ENCODE data around the gene LDLRAD3. TPM values are rescaled to one million over a fixed set of nuclear protein-coding genes. Genes with fewer than 3 reads are reported as not detected.

Gene LDLRAD3
- total RNA-seq, 2 experiments from 2014 or later: not detected

DNA sequence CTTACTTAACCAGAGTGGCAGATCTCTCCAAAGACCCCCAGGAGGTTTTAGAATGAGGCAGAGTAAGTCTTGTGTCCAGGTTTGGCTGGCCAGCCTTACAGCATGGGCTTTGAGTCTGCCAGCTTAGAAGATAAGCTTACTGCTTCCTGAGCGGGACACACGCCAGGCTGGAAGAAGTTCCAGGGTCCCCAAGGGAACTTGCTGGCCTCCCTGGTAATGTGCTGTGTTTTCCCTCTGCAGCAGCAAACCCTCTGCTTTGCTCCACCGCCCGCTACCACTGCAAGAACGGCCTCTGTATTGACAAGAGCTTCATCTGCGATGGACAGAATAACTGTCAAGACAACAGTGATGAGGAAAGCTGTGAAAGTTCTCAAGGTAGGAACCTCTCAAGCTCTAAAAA is 154.2 kb downstream of the LDLRAD3 start:
- CTCF ChIA-PET (ENCODE audit: unreplicated experiment): no interaction called here

DNA sequence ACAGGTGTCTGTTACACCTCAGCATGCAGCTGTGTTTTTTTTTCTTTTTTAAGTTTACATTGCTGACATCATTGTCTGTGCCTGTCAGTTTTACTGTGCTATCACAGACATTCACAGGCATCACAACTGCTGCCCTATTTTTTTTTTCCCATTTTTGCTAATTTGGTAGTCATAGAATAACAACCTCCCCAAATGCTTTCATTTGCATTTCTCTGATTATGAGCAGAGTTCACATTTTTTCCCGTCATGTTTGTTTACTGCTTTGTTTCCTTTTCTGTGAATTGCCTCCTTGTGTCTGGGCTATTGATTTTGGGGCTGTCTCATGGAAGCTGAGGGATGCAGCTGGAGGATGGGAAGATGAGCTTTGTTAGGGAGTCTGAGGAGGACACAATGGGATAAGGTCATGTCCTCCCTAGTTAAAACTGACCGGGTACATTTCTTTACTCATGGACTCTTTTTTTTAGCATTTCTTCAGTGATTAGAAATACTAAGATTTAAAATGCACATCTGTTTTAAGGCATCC is 155.1 kb downstream of the LDLRAD3 start:
- Histone ChIP-seq H3K79me2 (ENCODE audit: insufficient read depth, low read depth, low read length) (no peaks in the 10 kb centered on the region), H3K4me1 (ENCODE audit: insufficient read depth, low read length, poor library complexity, severe bottlenecking) (no peaks in the 10 kb centered on the region), H3K9me2 (ENCODE audit: insufficient read depth, low read length) (no peaks in the 10 kb centered on the region), H3K4me3 (ENCODE audit: low read depth, low read length, poor library complexity, severe bottlenecking) (no peak overlapping the region), H4K20me1 (ENCODE audit: insufficient read depth, low read length) (no peaks in the 10 kb centered on the region), H3K4me2 (ENCODE audit: low read length) (no peak overlapping the region), H3K27ac (ENCODE audit: low read depth, low read length, poor library complexity, severe bottlenecking) (no peak overlapping the region), H3K9me3 (ENCODE audit: low read length) (no peaks in the 10 kb centered on the region), H3K36me3 (ENCODE audit: insufficient read depth, low read length) (no peaks in the 10 kb centered on the region), H2AFZ (ENCODE audit: low read length) (no peak overlapping the region)
- intact Hi-C loops (cut with micrococcal nuclease; ENCODE audit: unreplicated experiment): no loop called here
- TF ChIP-seq EZH2phosphoT487 (IDR thresholded peaks at IDR 0.05; ENCODE audit: borderline replicate concordance, low read depth, low read length): no peak
- TF ChIP-seq, protein P1, sequence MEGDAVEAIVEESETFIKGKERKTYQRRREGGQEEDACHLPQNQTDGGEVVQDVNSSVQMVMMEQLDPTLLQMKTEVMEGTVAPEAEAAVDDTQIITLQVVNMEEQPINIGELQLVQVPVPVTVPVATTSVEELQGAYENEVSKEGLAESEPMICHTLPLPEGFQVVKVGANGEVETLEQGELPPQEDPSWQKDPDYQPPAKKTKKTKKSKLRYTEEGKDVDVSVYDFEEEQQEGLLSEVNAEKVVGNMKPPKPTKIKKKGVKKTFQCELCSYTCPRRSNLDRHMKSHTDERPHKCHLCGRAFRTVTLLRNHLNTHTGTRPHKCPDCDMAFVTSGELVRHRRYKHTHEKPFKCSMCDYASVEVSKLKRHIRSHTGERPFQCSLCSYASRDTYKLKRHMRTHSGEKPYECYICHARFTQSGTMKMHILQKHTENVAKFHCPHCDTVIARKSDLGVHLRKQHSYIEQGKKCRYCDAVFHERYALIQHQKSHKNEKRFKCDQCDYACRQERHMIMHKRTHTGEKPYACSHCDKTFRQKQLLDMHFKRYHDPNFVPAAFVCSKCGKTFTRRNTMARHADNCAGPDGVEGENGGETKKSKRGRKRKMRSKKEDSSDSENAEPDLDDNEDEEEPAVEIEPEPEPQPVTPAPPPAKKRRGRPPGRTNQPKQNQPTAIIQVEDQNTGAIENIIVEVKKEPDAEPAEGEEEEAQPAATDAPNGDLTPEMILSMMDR (conservative IDR thresholded peaks at IDR 0.05; ENCODE audit: low read length): no peak
- CTCF ChIA-PET (ENCODE audit: unreplicated experiment): no interaction called here
- no peak for DNase-seq (ENCODE audit: low spot score)
- BruUV-seq (replicated peaks): no TSS peak
- POLR2A ChIA-PET: no interaction called here

More for the DNA sequence above, 154.2 kb downstream of the LDLRAD3 start:
- no peaks in the 10 kb centered on the region for H3K4me1 ChIP-seq (ENCODE audit: insufficient read depth, low read length, poor library complexity, severe bottlenecking)
- no peak overlapping the region for H2AFZ ChIP-seq (ENCODE audit: low read length)
- H4K20me1 ChIP-seq (ENCODE audit: insufficient read depth, low read length): no peaks in the 10 kb centered on the region
- no peak overlapping the region for H3K4me2 ChIP-seq (ENCODE audit: low read length)
- POLR2A ChIA-PET: no interaction called here
- no peak overlapping the region for H3K27ac ChIP-seq (ENCODE audit: low read depth, low read length, poor library complexity, severe bottlenecking)
- no peaks in the 10 kb centered on the region for H3K79me2 ChIP-seq (ENCODE audit: insufficient read depth, low read depth, low read length)
- intact Hi-C loops (cut with micrococcal nuclease; ENCODE audit: unreplicated experiment): no loop called here
- no peaks in the 10 kb centered on the region for H3K9me3 ChIP-seq (ENCODE audit: low read length)
- no peak for DNase-seq (ENCODE audit: low spot score)
- no peak overlapping the region for H3K4me3 ChIP-seq (ENCODE audit: low read depth, low read length, poor library complexity, severe bottlenecking)
- H3K9me2 ChIP-seq (ENCODE audit: insufficient read depth, low read length): no peaks in the 10 kb centered on the region
- no TSS peak for BruUV-seq (replicated peaks)
- no peaks in the 10 kb centered on the region for H3K36me3 ChIP-seq (ENCODE audit: insufficient read depth, low read length)
- TF ChIP-seq, protein P1 (conservative IDR thresholded peaks at IDR 0.05; ENCODE audit: low read length): no peak
- no peak for TF ChIP-seq EZH2phosphoT487 (IDR thresholded peaks at IDR 0.05; ENCODE audit: borderline replicate concordance, low read depth, low read length)

DNA sequence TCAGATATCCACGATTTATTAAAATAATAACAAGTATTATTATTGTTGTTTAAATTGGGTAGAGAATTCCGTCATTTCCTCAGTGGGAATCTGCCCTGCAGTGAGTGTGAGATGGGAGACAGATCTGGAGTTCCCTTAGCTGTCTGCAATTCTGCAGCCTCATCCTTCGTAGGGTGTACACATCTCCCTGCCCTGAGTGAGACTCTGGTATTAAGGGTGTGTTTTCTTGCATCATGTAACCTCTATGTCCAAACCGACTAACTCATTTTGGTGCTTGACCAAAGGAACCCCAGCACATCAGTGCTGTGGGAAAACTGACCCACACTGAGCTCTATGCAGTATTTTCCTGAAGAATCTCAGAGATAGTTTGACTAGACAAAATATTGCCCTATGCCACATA is 157.6 kb downstream of the LDLRAD3 start:
- H3K4me1 ChIP-seq (ENCODE audit: insufficient read depth, low read length, poor library complexity, severe bottlenecking): no peaks in the 10 kb centered on the region
- H3K4me2 ChIP-seq (ENCODE audit: low read length): no peak overlapping the region
- no peak overlapping the region for H2AFZ ChIP-seq (ENCODE audit: low read length)
- no peaks in the 10 kb centered on the region for H3K36me3 ChIP-seq (ENCODE audit: insufficient read depth, low read length)
- no peaks in the 10 kb centered on the region for H3K9me3 ChIP-seq (ENCODE audit: low read length)
- no peaks in the 10 kb centered on the region for H3K9me2 ChIP-seq (ENCODE audit: insufficient read depth, low read length)
- POLR2A ChIA-PET: interaction anchor here (0.7 kb wide), 1 partner anchor 725 kb away, joined by 4 read pairs; no protein-coding TSS in a partner anchor
- no peak overlapping the region for H3K27ac ChIP-seq (ENCODE audit: low read depth, low read length, poor library complexity, severe bottlenecking)
- DNase-seq (ENCODE audit: low spot score): no peak
- TF ChIP-seq, protein P1 (conservative IDR thresholded peaks at IDR 0.05; ENCODE audit: low read length): no peak
- no peak for TF ChIP-seq EZH2phosphoT487 (IDR thresholded peaks at IDR 0.05; ENCODE audit: borderline replicate concordance, low read depth, low read length)
- no peaks in the 10 kb centered on the region for H4K20me1 ChIP-seq (ENCODE audit: insufficient read depth, low read length)
- no peak overlapping the region for H3K4me3 ChIP-seq (ENCODE audit: low read depth, low read length, poor library complexity, severe bottlenecking)
- BruUV-seq (replicated peaks): no TSS peak
- CTCF ChIA-PET (ENCODE audit: unreplicated experiment): no interaction called here
- intact Hi-C loops (cut with micrococcal nuclease; ENCODE audit: unreplicated experiment): no loop called here
- no peaks in the 10 kb centered on the region for H3K79me2 ChIP-seq (ENCODE audit: insufficient read depth, low read depth, low read length)
